NCI-H128 (cell line): Measurements from ENCODE around the gene AHCY.
"Not testable (repeated sequence)": the region's sequence is repeated elsewhere in the genome, so short reads cannot be mapped to it uniquely, and the experiment has no call there.

ENCODE experiments used
- DNase-seq: peaks from one replicate; lab custom pipeline; 2025; ENCODE audit not compliant: unreplicated experiment; lab: John Stamatoyannopoulos, UW

Gene AHCY

GRCh38 chr20:34299556-34300255 lies 3.4 kb downstream of the AHCY start:
- no peak for DNase-seq

- DNase-seq = not testable (repeated sequence)
These were observed 4.8 kb downstream of the AHCY start for GRCh38 chr20:34298294-34298784.

- DNase-seq = no peak
These were observed 6.7 kb downstream of the AHCY start for GRCh38 chr20:34296468-34296867.

GRCh38 chr20:34295284-34295683 lies 7.9 kb downstream of the AHCY start:
- no peak for DNase-seq

- DNase-seq = no peak
These were observed 8.6 kb downstream of the AHCY start for GRCh38 chr20:34294563-34294962.

- no peak for DNase-seq
These were observed 9.6 kb downstream of the AHCY start for GRCh38 chr20:34293589-34293988.

- no peak for DNase-seq
These were observed 10.0 kb downstream of the AHCY start for GRCh38 chr20:34293119-34293518.

GRCh38 chr20:34292496-34292895 lies 10.7 kb downstream of the AHCY start:
- no peak for DNase-seq

GRCh38 chr20:34290471-34290870 lies 12.7 kb downstream of the AHCY start:
- no peak for DNase-seq

GRCh38 chr20:34287500-34287899 lies 15.7 kb downstream of the AHCY start:
- not testable (repeated sequence) for DNase-seq

GRCh38 chr20:34285450-34285849 lies 17.7 kb downstream of the AHCY start:
- no peak for DNase-seq

- no peak for DNase-seq
These were observed 19.3 kb downstream of the AHCY start for GRCh38 chr20:34283844-34284243.

- DNase-seq = no peak
These were observed 21.1 kb downstream of the AHCY start for GRCh38 chr20:34282041-34282440.

- no peak for DNase-seq
These were observed 22.0 kb downstream of the AHCY start for GRCh38 chr20:34281177-34281576.

- DNase-seq = no peak
These were observed 28.5 kb downstream of the AHCY start for GRCh38 chr20:34274694-34275093.

GRCh38 chr20:34271956-34272355 lies 31.2 kb downstream of the AHCY start:
- no peak for DNase-seq

GRCh38 chr20:34269996-34270627 lies 33.0 kb downstream of the AHCY start:
- DNase-seq = no peak

GRCh38 chr20:34268851-34269636 lies 34.1 kb downstream of the AHCY start:
- DNase-seq = no peak

GRCh38 chr20:34268145-34268544 lies 35.0 kb downstream of the AHCY start:
- no peak for DNase-seq

- no peak for DNase-seq
These were observed 39.0 kb downstream of the AHCY start for GRCh38 chr20:34264141-34264540.

- DNase-seq = not testable (repeated sequence)
These were observed 39.7 kb downstream of the AHCY start for GRCh38 chr20:34263468-34263867.
